HEK293 (cell line): Measurements from ENCODE around the gene NCOA6.
A peak's percentile ranks its signal among the peaks of the same experiment; 100 is the strongest.

ENCODE experiments used
- KLF10 ChIP-seq: fragments of 450-650 bp; IDR thresholded peaks from 2 replicates; pipeline ENCODE4 v1.5.1; 2018; ENCODE audit warnings: missing biosample characterization, mild to moderate bottlenecking, missing genetic modification characterization
- MZF1 ChIP-seq: fragments of 450-650 bp; formaldehyde crosslinking; IDR thresholded peaks from 2 replicates; pipeline ENCODE4 v1.5.1; 2017; ENCODE audit warnings: missing biosample characterization, missing genetic modification characterization, borderline replicate concordance
- OVOL3 ChIP-seq: fragments of 450-650 bp; formaldehyde crosslinking; IDR thresholded peaks from 2 replicates; pipeline ENCODE4 v1.5.1; 2016; ENCODE audit warnings: missing biosample characterization, missing genetic modification characterization
- ZBTB17 ChIP-seq: fragments of 450-650 bp; formaldehyde crosslinking; IDR thresholded peaks from 2 replicates; pipeline ENCODE4 v1.5.1; 2016; ENCODE audit warnings: missing biosample characterization, missing genetic modification characterization
- ZBTB20 ChIP-seq: fragments of 450-650 bp; formaldehyde crosslinking; IDR thresholded peaks from 2 replicates; pipeline ENCODE4 v1.5.1; 2016; ENCODE audit warnings: missing biosample characterization, missing genetic modification characterization
- ZBTB7A ChIP-seq: fragments of 450-650 bp; formaldehyde crosslinking; IDR thresholded peaks from 2 replicates; pipeline ENCODE4 v1.5.1; 2016; ENCODE audit warnings: low read depth, missing biosample characterization, missing genetic modification characterization
- ZNF24 ChIP-seq: fragments of 450-650 bp; formaldehyde crosslinking; IDR thresholded peaks from 2 replicates; pipeline ENCODE4 v1.5.1; 2016; ENCODE audit warnings: missing biosample characterization, missing genetic modification characterization
- ZNF248 ChIP-seq: fragments of 450-650 bp; formaldehyde crosslinking; IDR thresholded peaks from 2 replicates; pipeline ENCODE4 v1.5.1; 2017; ENCODE audit warnings: missing biosample characterization, missing genetic modification characterization
- ZNF274 ChIP-seq, 2 experiments: fragments of 200-500 bp in 1 of 2; fragments of 450-650 bp in 1 of 2; sonication (Bioruptor generic) in 1 of 2; formaldehyde crosslinking in 1 of 2; IDR thresholded peaks; 2 replicates each; pipeline versions ENCODE4 v1.5.1 to v1.6.1; 2014 to 2016; ENCODE audit warnings: borderline replicate concordance in 1 of 2, inconsistent platforms in 1 of 2, low read length in 1 of 2, missing biosample characterization in 1 of 2, missing genetic modification characterization in 1 of 2
- ZNF335 ChIP-seq: fragments of 450-650 bp; formaldehyde crosslinking; conservative IDR thresholded peaks from 2 replicates; pipeline ENCODE4 v1.5.1; 2016; ENCODE audit warnings: missing biosample characterization, missing genetic modification characterization
- ZNF610 ChIP-seq: fragments of 450-650 bp; formaldehyde crosslinking; IDR thresholded peaks from 2 replicates; pipeline ENCODE4 v1.5.1; 2016; ENCODE audit warnings: missing biosample characterization, missing genetic modification characterization, borderline replicate concordance
- TF ChIP-seq, protein P1 (sequence below): fragments of 450-650 bp; formaldehyde crosslinking; IDR thresholded peaks from 2 replicates; pipeline ENCODE4 v1.5.1; 2016; ENCODE audit warnings: missing biosample characterization, missing genetic modification characterization
- TF ChIP-seq, protein P2 (sequence below): fragments of 450-650 bp; formaldehyde crosslinking; IDR thresholded peaks from 2 replicates; pipeline ENCODE4 v1.5.1; 2016; ENCODE audit warnings: missing biosample characterization, missing genetic modification characterization
- TF ChIP-seq, protein P3 (sequence below): fragments of 450-650 bp; formaldehyde crosslinking; IDR thresholded peaks from 2 replicates; pipeline ENCODE4 v1.5.1; 2016; ENCODE audit warnings: missing biosample characterization, missing genetic modification characterization
- TF ChIP-seq, protein P4 (sequence below): fragments of 450-650 bp; formaldehyde crosslinking; IDR thresholded peaks from 2 replicates; pipeline ENCODE4 v1.5.1; 2016; ENCODE audit warnings: missing biosample characterization, missing genetic modification characterization
- TF ChIP-seq, protein P5 (sequence below): fragments of 450-650 bp; formaldehyde crosslinking; IDR thresholded peaks from 2 replicates; pipeline ENCODE4 v1.5.1; 2016; ENCODE audit warnings: missing biosample characterization, missing genetic modification characterization
- TF ChIP-seq, protein P6 (sequence below): fragments of 450-650 bp; formaldehyde crosslinking; IDR thresholded peaks from 2 replicates; pipeline ENCODE4 v1.5.1; 2016; ENCODE audit warnings: missing biosample characterization, missing genetic modification characterization
- TF ChIP-seq, protein P7 (sequence below): fragments of 450-650 bp; formaldehyde crosslinking; IDR thresholded peaks from 2 replicates; pipeline ENCODE4 v1.5.1; 2016; ENCODE audit warnings: missing biosample characterization, missing genetic modification characterization

The NCOA6 gene

DNA sequence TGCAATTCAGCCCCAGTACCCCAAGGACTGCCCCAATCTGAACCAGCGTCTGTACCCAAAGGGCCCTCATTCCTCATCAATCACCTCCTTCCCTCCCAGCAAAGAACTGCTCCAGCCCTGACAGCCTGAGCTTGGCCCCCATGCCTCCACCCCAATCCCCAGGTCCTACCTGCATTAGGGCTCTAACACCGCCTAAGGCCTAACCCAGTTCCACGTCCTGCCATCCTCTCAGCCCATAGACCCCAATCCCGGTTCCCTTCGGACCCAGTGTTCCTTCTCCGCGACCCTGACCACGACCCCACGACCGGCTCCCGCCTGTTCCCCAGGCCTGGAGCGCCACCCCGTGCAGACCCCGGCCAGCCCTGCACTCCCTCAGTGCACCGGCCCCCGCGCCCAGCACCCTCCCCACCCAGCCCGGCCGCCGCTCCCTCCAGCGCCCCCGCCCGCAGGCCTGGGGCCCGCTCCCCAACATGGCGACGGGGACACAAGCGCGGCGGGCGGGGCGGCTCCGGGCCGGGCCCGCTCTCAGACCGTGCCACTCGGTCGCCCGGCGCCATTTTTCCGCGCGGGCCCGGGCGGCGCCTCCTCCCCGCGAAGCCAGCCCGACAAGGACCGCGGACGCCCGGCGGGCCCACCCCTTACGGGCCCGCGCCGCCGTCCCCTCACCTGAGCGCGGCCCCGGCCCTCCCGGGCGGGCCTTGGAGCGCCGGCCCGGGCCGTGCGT, 483 bp downstream of the NCOA6 start (continued):
- TF ChIP-seq, protein P1, sequence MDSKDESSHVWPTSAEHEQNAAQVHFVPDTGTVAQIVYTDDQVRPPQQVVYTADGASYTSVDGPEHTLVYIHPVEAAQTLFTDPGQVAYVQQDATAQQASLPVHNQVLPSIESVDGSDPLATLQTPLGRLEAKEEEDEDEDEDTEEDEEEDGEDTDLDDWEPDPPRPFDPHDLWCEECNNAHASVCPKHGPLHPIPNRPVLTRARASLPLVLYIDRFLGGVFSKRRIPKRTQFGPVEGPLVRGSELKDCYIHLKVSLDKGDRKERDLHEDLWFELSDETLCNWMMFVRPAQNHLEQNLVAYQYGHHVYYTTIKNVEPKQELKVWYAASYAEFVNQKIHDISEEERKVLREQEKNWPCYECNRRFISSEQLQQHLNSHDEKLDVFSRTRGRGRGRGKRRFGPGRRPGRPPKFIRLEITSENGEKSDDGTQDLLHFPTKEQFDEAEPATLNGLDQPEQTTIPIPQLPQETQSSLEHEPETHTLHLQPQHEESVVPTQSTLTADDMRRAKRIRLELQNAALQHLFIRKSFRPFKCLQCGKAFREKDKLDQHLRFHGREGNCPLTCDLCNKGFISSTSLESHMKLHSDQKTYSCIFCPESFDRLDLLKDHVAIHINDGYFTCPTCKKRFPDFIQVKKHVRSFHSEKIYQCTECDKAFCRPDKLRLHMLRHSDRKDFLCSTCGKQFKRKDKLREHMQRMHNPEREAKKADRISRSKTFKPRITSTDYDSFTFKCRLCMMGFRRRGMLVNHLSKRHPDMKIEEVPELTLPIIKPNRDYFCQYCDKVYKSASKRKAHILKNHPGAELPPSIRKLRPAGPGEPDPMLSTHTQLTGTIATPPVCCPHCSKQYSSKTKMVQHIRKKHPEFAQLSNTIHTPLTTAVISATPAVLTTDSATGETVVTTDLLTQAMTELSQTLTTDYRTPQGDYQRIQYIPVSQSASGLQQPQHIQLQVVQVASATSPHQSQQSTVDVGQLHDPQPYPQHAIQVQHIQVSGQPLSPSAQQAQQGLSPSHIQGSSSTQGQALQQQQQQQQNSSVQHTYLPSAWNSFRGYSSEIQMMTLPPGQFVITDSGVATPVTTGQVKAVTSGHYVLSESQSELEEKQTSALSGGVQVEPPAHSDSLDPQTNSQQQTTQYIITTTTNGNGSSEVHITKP (tag by site-specific recombination): peak; percentile 83
- no peak for TF ChIP-seq MZF1
- TF ChIP-seq ZBTB17: peak; percentile 58
- no peak for TF ChIP-seq ZNF274 (IDR thresholded peaks at IDR 0.05; ENCODE audit: low read length)
- no peak for TF ChIP-seq ZNF274 (tag by site-specific recombination; IDR thresholded peaks at IDR 0.05; ENCODE audit: borderline replicate concordance)
- TF ChIP-seq, protein P2, sequence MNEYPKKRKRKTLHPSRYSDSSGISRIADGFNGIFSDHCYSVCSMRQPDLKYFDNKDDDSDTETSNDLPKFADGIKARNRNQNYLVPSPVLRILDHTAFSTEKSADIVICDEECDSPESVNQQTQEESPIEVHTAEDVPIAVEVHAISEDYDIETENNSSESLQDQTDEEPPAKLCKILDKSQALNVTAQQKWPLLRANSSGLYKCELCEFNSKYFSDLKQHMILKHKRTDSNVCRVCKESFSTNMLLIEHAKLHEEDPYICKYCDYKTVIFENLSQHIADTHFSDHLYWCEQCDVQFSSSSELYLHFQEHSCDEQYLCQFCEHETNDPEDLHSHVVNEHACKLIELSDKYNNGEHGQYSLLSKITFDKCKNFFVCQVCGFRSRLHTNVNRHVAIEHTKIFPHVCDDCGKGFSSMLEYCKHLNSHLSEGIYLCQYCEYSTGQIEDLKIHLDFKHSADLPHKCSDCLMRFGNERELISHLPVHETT (tag by site-specific recombination): 0 out of 2 replicates have a peak, but pooled peaks have one; percentile 23
- 0 out of 2 replicates have a peak, but pooled peaks have one; percentile 88 for TF ChIP-seq ZBTB7A (tag by site-specific recombination)
- TF ChIP-seq, protein P3, sequence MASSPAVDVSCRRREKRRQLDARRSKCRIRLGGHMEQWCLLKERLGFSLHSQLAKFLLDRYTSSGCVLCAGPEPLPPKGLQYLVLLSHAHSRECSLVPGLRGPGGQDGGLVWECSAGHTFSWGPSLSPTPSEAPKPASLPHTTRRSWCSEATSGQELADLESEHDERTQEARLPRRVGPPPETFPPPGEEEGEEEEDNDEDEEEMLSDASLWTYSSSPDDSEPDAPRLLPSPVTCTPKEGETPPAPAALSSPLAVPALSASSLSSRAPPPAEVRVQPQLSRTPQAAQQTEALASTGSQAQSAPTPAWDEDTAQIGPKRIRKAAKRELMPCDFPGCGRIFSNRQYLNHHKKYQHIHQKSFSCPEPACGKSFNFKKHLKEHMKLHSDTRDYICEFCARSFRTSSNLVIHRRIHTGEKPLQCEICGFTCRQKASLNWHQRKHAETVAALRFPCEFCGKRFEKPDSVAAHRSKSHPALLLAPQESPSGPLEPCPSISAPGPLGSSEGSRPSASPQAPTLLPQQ (tag by site-specific recombination): peak; percentile 77
- no peak for TF ChIP-seq OVOL3 (tag by site-specific recombination)
- TF ChIP-seq ZBTB20 (tag by site-specific recombination): peak; percentile 78
- TF ChIP-seq ZNF248 (tag by site-specific recombination): no peak
- TF ChIP-seq, protein P4, sequence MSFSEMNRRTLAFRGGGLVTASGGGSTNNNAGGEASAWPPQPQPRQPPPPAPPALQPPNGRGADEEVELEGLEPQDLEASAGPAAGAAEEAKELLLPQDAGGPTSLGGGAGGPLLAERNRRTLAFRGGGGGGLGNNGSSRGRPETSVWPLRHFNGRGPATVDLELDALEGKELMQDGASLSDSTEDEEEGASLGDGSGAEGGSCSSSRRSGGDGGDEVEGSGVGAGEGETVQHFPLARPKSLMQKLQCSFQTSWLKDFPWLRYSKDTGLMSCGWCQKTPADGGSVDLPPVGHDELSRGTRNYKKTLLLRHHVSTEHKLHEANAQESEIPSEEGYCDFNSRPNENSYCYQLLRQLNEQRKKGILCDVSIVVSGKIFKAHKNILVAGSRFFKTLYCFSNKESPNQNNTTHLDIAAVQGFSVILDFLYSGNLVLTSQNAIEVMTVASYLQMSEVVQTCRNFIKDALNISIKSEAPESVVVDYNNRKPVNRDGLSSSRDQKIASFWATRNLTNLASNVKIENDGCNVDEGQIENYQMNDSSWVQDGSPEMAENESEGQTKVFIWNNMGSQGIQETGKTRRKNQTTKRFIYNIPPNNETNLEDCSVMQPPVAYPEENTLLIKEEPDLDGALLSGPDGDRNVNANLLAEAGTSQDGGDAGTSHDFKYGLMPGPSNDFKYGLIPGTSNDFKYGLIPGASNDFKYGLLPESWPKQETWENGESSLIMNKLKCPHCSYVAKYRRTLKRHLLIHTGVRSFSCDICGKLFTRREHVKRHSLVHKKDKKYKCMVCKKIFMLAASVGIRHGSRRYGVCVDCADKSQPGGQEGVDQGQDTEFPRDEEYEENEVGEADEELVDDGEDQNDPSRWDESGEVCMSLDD (tag by site-specific recombination): peak; percentile 74
- TF ChIP-seq, protein P5, sequence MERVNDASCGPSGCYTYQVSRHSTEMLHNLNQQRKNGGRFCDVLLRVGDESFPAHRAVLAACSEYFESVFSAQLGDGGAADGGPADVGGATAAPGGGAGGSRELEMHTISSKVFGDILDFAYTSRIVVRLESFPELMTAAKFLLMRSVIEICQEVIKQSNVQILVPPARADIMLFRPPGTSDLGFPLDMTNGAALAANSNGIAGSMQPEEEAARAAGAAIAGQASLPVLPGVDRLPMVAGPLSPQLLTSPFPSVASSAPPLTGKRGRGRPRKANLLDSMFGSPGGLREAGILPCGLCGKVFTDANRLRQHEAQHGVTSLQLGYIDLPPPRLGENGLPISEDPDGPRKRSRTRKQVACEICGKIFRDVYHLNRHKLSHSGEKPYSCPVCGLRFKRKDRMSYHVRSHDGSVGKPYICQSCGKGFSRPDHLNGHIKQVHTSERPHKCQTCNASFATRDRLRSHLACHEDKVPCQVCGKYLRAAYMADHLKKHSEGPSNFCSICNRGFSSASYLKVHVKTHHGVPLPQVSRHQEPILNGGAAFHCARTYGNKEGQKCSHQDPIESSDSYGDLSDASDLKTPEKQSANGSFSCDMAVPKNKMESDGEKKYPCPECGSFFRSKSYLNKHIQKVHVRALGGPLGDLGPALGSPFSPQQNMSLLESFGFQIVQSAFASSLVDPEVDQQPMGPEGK (tag by site-specific recombination): peak; percentile 84
- TF ChIP-seq, protein P6, sequence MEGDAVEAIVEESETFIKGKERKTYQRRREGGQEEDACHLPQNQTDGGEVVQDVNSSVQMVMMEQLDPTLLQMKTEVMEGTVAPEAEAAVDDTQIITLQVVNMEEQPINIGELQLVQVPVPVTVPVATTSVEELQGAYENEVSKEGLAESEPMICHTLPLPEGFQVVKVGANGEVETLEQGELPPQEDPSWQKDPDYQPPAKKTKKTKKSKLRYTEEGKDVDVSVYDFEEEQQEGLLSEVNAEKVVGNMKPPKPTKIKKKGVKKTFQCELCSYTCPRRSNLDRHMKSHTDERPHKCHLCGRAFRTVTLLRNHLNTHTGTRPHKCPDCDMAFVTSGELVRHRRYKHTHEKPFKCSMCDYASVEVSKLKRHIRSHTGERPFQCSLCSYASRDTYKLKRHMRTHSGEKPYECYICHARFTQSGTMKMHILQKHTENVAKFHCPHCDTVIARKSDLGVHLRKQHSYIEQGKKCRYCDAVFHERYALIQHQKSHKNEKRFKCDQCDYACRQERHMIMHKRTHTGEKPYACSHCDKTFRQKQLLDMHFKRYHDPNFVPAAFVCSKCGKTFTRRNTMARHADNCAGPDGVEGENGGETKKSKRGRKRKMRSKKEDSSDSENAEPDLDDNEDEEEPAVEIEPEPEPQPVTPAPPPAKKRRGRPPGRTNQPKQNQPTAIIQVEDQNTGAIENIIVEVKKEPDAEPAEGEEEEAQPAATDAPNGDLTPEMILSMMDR (tag by site-specific recombination): peak; percentile 94
- TF ChIP-seq ZNF610 (tag by site-specific recombination): 0 out of 2 replicates have a peak, but pooled peaks have one; percentile 46
- peak; percentile 90 for TF ChIP-seq ZNF335 (tag by site-specific recombination)
- no peak for TF ChIP-seq ZNF24 (tag by site-specific recombination)
- TF ChIP-seq, protein P7, sequence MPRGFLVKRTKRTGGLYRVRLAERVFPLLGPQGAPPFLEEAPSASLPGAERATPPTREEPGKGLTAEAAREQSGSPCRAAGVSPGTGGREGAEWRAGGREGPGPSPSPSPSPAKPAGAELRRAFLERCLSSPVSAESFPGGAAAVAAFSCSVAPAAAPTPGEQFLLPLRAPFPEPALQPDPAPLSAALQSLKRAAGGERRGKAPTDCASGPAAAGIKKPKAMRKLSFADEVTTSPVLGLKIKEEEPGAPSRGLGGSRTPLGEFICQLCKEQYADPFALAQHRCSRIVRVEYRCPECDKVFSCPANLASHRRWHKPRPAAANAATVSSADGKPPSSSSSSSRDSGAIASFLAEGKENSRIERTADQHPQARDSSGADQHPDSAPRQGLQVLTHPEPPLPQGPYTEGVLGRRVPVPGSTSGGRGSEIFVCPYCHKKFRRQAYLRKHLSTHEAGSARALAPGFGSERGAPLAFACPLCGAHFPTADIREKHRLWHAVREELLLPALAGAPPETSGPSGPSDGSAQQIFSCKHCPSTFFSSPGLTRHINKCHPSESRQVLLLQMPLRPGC (tag by site-specific recombination): 0 out of 2 replicates have a peak, but pooled peaks have one; percentile 27
- TF ChIP-seq KLF10 (tag by site-specific recombination): peak; percentile 25; the same call in 1 of the 2 replicates
